ENCODE results near the gene LONRF3. TPM values are rescaled to one million over a fixed set of nuclear protein-coding genes. Genes with fewer than 3 reads are reported as not detected.

LONRF3 gene
- total and polyA plus RNA-seq, 2 of the 8 experiments (the other 6 are each of a cell fraction or from before 2014, with no cell fraction given), result 0.11 TPM; not detected in 1

GRCh38 chrX:118964252-118964651 is 10.2 kb upstream of the LONRF3 start:
- Histone ChIP-seq H4K20me1 (replicated peaks in 1 of 2; ENCODE audit: control insufficient read depth in 1 of 2, insufficient read depth in 2 of 2, low read length in 2 of 2) (no peaks in the 10 kb centered on the region), H3K18ac (ENCODE audit: extremely low read depth, low read length) (no peak overlapping the region), H2BK15ac (ENCODE audit: low read length) (no peak overlapping the region), H3K4ac (replicated peaks; ENCODE audit: insufficient read length, low read depth, low read length) (no peak overlapping the region), H3K4me2 (ENCODE audit: insufficient read depth in 1 of 2, low read depth in 2 of 2, low read length in 2 of 2) (no peak overlapping the region), H3K9me3 (ENCODE audit: insufficient read depth in 2 of 2, low read depth in 1 of 2, low read length in 1 of 2) (no peaks in the 10 kb centered on the region), H3K27ac (ENCODE audit: low read depth, low read length) (no peak overlapping the region), H4K8ac (ENCODE audit: extremely low read depth, insufficient read depth, low read length) (no peak overlapping the region), H3K36me3 (ENCODE audit: control insufficient read depth in 2 of 4, insufficient read depth in 4 of 4, low read length in 3 of 4) (no peaks in the 10 kb centered on the region), H2BK5ac (ENCODE audit: low read depth, low read length) (no peak overlapping the region), H2BK120ac (replicated peaks; ENCODE audit: low read depth, low read length) (no peak overlapping the region), H3K79me2 (ENCODE audit: control insufficient read depth in 1 of 2, insufficient read depth in 2 of 2, low read length in 2 of 2) (no peaks in the 10 kb centered on the region), H4K91ac (replicated peaks; ENCODE audit: insufficient read length, low read length) (no peak overlapping the region), H3K4me1 (replicated peaks in 1 of 4; ENCODE audit: control insufficient read depth in 3 of 4, insufficient read depth in 4 of 4, low read length in 3 of 4) (no peaks in the 10 kb centered on the region), H4K5ac (ENCODE audit: insufficient read length, low read depth, low read length) (no peak overlapping the region), H3K27me3 (replicated peaks in 1 of 4; ENCODE audit: control insufficient read depth in 3 of 4, extremely low read depth in 1 of 4, insufficient read depth in 3 of 4, low read length in 3 of 4) (peaks cover 17 to 41% (median 28%) of the 10 kb centered on the region in 4 experiments), H3K79me1 (ENCODE audit: low read depth, low read length) (no peaks in the 10 kb centered on the region), H2AFZ (ENCODE audit: low read length) (no peak overlapping the region), H3K9ac (replicated peaks in 1 of 4; ENCODE audit: extremely low read depth in 1 of 4, low read depth in 3 of 4, low read length in 3 of 4) (no peak overlapping the region), H3K4me3 (ENCODE audit: extremely low read depth in 1 of 4, insufficient read depth in 2 of 4, low read depth in 3 of 4, low read length in 4 of 4) (no peak overlapping the region), H3K56ac (replicated peaks; ENCODE audit: insufficient read length, low read depth, low read length) (no peak overlapping the region), H2BK12ac (ENCODE audit: low read depth, low read length) (no peak overlapping the region), H3K23me2 (ENCODE audit: low read depth, low read length) (no peaks in the 10 kb centered on the region), H2BK20ac (ENCODE audit: low read length) (no peak overlapping the region), H3K14ac (ENCODE audit: insufficient read length) (no peak overlapping the region), H3K23ac (ENCODE audit: insufficient read length) (no peak overlapping the region), H2AK5ac (ENCODE audit: low read depth, low read length) (no peak overlapping the region)
- DNase-seq (ENCODE audit: low read depth in 1 of 2, low spot score in 2 of 2) (no peak), FAIRE-seq (no peak)
- POLR2A ChIA-PET (ENCODE audit: partially characterized antibody), result no interaction called here
- 72% methylated on average over 2 of the region's 2 CpGs; no CpG with 5 or more reads in 1 of the 2 experiments for WGBS, 2 experiments (ENCODE audit: extremely low coverage in 1 of 2, insufficient coverage in 1 of 2, insufficient read length in 1 of 2, insufficient replicate concordance in 2 of 2, low coverage in 1 of 2, low lambda C conversion rate in 2 of 2, missing lambda C conversion rate in 1 of 2)
- CTCF ChIA-PET (ENCODE audit: partially characterized antibody), result interaction anchor here (1.2 kb wide), 1 partner anchor 45 kb away, joined by 4 read pairs; no protein-coding TSS in a partner anchor
- no peak for TF ChIP-seq RNF2 (IDR thresholded peaks at IDR 0.05; ENCODE audit: borderline replicate concordance, low read depth, low read length, missing control alignments, poor library complexity, severe bottlenecking)
- no peak for TF ChIP-seq YY1 (IDR thresholded peaks at IDR 0.05; ENCODE audit: low read depth, low read length)
- TF ChIP-seq KDM5A (IDR thresholded peaks at IDR 0.05; ENCODE audit: low read length), result no peak
- TF ChIP-seq SUZ12 (IDR thresholded peaks at IDR 0.05; ENCODE audit: low read length), result no peak
- no peak for TF ChIP-seq CREB1 (IDR thresholded peaks at IDR 0.05)
- TF ChIP-seq HDAC2 (IDR thresholded peaks at IDR 0.05; ENCODE audit: borderline replicate concordance in 1 of 2, low read depth in 2 of 2, low read length in 2 of 2), result no peak
- TF ChIP-seq MAFK (IDR thresholded peaks at IDR 0.05; ENCODE audit: low read depth, low read length), result no peak
- no peak for TF ChIP-seq KDM4A (IDR thresholded peaks at IDR 0.05; ENCODE audit: low read depth, low read length, severe bottlenecking)
- no peak for TF ChIP-seq SIX5 (IDR thresholded peaks at IDR 0.05; ENCODE audit: low read depth, low read length)
- no peak for TF ChIP-seq TAF1 (IDR thresholded peaks at IDR 0.05; ENCODE audit: low read depth, low read length)
- no peak for TF ChIP-seq BACH1 (IDR thresholded peaks at IDR 0.05; ENCODE audit: low read length)
- TF ChIP-seq CHD2 (IDR thresholded peaks at IDR 0.05; ENCODE audit: low read length), result no peak
- TF ChIP-seq RFX5 (IDR thresholded peaks at IDR 0.05; ENCODE audit: borderline replicate concordance, low read depth, low read length), result no peak
- no peak for TF ChIP-seq SAP30 (IDR thresholded peaks at IDR 0.05; ENCODE audit: insufficient read depth, insufficient replicate concordance, low read length)
- no peak for TF ChIP-seq POLR2AphosphoS5 (IDR thresholded peaks at IDR 0.05; ENCODE audit: low read depth, low read length)
